DND-41 (cell line): ENCODE data around the gene H6PD.

ENCODE experiments used
- ATAC-seq: fragments of 200-7000 bp; cut with Tn5 transposase; 3 replicates; pipeline ENCODE4 v1.9.1; 2021; ENCODE audit warnings: low read depth; ENCODE audit not compliant: insufficient read depth
- DNase-seq: peaks from one replicate; pipeline ENCODE4 v3.0.0-alpha.2; 2020
- H2AFZ ChIP-seq: 2 replicates; pipeline ENCODE4 v1.6.0; 2012; ENCODE audit warnings: low read depth, low read length
- H3K27ac ChIP-seq: 2 replicates; pipeline ENCODE4 v1.5.1; 2012; ENCODE audit warnings: low read length, inconsistent platforms
- H3K27me3 ChIP-seq: fragments of 200-600 bp; sonication (generic); 2 replicates; pipeline ENCODE4 v1.6.0; 2012; ENCODE audit warnings: low read length, mild to moderate bottlenecking, inconsistent platforms; ENCODE audit not compliant: insufficient read depth, poor library complexity
- H3K36me3 ChIP-seq: 2 replicates; pipeline ENCODE4 v1.5.1; 2012; ENCODE audit warnings: low read length, inconsistent platforms; ENCODE audit not compliant: insufficient read depth
- H3K4me1 ChIP-seq: 2 replicates; pipeline ENCODE4 v1.5.1; 2012; ENCODE audit warnings: mild to moderate bottlenecking, low read length; ENCODE audit not compliant: insufficient read depth
- H3K4me2 ChIP-seq: 2 replicates; pipeline ENCODE4 v1.6.0; 2012; ENCODE audit warnings: mild to moderate bottlenecking, moderate library complexity, low read length, inconsistent platforms; ENCODE audit not compliant: insufficient read depth
- H3K4me3 ChIP-seq, 2 experiments: fragments of 200-600 bp in 1 of 2; shearing (Covaris generic) in 1 of 2; 2 replicates each; pipeline ENCODE4 v1.5.1; 2012 to 2016; ENCODE audit warnings: inconsistent platforms in 2 of 2, low read length in 2 of 2, mild to moderate bottlenecking in 2 of 2, low read depth in 1 of 2, moderate library complexity in 1 of 2
- H3K79me2 ChIP-seq: 2 replicates; pipeline ENCODE4 v1.6.0; 2012; ENCODE audit warnings: low read length, inconsistent platforms; ENCODE audit not compliant: insufficient read depth
- H3K9ac ChIP-seq: 2 replicates; pipeline ENCODE4 v1.6.0; 2012; ENCODE audit warnings: low read depth, mild to moderate bottlenecking, inconsistent platforms, low read length, moderate library complexity
- H3K9me3 ChIP-seq: 2 replicates; pipeline ENCODE4 v1.5.1; 2012; ENCODE audit warnings: low read length, moderate library complexity, mild to moderate bottlenecking, inconsistent platforms; ENCODE audit not compliant: insufficient read depth, severe bottlenecking
- H4K20me1 ChIP-seq: 2 replicates; pipeline ENCODE4 v1.6.0; 2012; ENCODE audit warnings: low read length; ENCODE audit not compliant: insufficient read depth
- EZH2 ChIP-seq: IDR thresholded peaks from 3 replicates; pipeline ENCODE4 v1.6.1; 2012; ENCODE audit warnings: borderline replicate concordance, low read depth, mild to moderate bottlenecking, moderate library complexity, low read length, inconsistent platforms; ENCODE audit not compliant: severe bottlenecking
- TF ChIP-seq, protein P1 (sequence below): IDR thresholded peaks from 2 replicates; pipeline ENCODE4 v1.5.1; 2012; ENCODE audit warnings: borderline replicate concordance, low read length, moderate library complexity, mild to moderate bottlenecking; ENCODE audit not compliant: poor library complexity, severe bottlenecking; ENCODE audit errors: extremely low read depth

Gene H6PD

DNA sequence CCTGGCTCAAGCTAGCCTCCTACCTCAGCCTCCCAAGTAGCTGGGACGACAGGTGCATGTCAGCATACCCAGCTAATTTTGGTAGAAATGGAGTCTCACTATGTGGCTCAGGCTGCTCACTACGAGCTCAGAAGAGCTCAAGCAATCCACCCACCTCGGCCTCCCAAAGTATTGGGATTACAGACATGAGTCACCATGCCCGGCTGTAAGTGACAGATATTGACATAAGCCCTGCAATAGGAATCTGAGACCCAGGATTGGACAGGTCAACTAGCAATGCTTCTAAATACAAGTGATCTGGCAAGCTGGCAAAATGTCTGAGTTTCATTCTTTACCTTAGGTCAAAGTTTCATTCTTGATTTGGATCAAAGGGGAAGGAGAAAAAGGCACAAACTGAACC is 40.5 kb upstream of the H6PD start:
- no peak for ATAC-seq
- Histone ChIP-seq H2AFZ (no peak overlapping the region), H3K36me3 (no peaks in the 10 kb centered on the region), H3K79me2 (no peaks in the 10 kb centered on the region), H3K9ac (no peak overlapping the region), H3K9me3 (no peaks in the 10 kb centered on the region), H3K4me1 (no peaks in the 10 kb centered on the region), H4K20me1 (no peaks in the 10 kb centered on the region), H3K4me2 (no peak overlapping the region), H3K27me3 (peaks cover 9% of the 10 kb centered on the region), H3K4me3 (no peak overlapping the region), H3K27ac (no peak overlapping the region)
- DNase-seq = no peak
- no peak for TF ChIP-seq EZH2
- TF ChIP-seq, protein P1, sequence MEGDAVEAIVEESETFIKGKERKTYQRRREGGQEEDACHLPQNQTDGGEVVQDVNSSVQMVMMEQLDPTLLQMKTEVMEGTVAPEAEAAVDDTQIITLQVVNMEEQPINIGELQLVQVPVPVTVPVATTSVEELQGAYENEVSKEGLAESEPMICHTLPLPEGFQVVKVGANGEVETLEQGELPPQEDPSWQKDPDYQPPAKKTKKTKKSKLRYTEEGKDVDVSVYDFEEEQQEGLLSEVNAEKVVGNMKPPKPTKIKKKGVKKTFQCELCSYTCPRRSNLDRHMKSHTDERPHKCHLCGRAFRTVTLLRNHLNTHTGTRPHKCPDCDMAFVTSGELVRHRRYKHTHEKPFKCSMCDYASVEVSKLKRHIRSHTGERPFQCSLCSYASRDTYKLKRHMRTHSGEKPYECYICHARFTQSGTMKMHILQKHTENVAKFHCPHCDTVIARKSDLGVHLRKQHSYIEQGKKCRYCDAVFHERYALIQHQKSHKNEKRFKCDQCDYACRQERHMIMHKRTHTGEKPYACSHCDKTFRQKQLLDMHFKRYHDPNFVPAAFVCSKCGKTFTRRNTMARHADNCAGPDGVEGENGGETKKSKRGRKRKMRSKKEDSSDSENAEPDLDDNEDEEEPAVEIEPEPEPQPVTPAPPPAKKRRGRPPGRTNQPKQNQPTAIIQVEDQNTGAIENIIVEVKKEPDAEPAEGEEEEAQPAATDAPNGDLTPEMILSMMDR = no peak

DNA sequence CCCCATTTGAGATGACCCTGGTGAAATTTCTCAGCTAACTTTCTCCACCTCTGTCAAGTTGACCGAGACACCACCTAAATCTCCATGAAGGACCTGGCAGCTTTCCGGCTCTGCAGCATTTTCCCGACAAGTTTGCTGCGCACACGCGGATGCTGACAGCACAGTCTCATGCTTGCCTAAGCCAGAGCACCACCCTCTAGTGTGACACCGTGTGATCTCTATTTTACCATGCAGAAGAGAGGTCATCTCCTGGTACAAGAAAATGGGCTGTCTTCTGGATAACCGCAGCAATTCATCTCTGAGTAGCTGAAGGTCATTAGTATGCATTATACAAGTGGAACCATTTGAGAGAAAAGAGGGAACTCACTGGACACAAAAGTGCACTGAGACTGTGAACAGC is 38.9 kb upstream of the H6PD start:
- H2AFZ ChIP-seq = no peak overlapping the region
- H3K9ac ChIP-seq = no peak overlapping the region
- peaks cover 5% of the 10 kb centered on the region for H3K4me1 ChIP-seq
- H3K79me2 ChIP-seq = no peaks in the 10 kb centered on the region
- TF ChIP-seq, protein P1 = no peak
- no peak for TF ChIP-seq EZH2
- DNase-seq (no peak), ATAC-seq (no peak)
- H4K20me1 ChIP-seq = peaks cover 2% of the 10 kb centered on the region; the same call in 1 of the 2 replicates
- H3K9me3 ChIP-seq = no peaks in the 10 kb centered on the region
- no peaks in the 10 kb centered on the region for H3K36me3 ChIP-seq
- no peak overlapping the region for H3K4me3 ChIP-seq
- peaks cover 22% of the 10 kb centered on the region for H3K27me3 ChIP-seq
- H3K27ac ChIP-seq = no peak overlapping the region
- H3K4me2 ChIP-seq = no peak overlapping the region

DNA sequence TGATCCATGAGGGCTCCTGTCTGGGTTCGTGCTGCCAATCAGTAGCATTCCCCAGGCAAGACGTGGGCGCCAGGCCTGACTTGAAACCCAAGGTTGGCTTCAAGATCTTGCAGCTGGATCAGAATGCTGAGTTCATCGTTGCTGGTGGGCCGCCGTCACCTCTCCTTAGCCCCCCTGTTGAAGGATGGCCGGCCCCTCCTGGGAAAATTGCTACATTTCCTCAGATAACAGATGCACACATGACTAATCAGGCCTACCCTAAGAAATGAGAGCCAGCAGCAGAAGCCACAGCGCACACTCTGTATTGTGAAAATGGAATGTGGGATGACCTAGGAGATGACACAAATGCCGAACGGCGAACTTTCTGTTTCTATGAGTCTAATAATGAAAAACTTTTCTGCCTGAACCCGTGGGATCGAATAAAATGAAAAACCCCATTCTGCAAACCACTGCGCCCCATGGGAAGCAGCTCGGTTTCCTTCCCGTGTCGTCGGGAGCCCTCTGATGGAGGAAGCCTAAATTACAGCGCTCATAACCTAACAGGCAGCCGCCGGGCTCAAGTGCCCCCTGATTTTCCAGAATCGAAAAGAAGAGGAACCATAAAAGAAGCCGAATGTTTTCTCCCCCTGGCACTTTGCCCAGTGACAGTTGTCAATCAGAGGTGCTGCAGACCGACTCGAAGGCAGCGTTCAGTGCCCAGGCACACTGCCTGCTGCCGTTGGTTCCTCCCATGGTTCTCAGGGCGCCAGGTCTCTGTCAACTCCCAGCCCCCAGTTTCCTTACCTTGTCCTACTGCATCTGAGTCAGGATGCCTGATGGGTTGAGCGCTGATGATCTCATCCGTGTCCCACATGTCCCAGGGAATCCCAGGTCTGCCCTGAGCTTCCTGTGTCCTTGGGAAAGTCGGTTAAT is 38.2 kb upstream of the H6PD start:
- Histone ChIP-seq H3K27ac (no peak overlapping the region), H4K20me1 (peaks cover 9% of the 10 kb centered on the region), H3K27me3 (peaks cover 30% of the 10 kb centered on the region), H3K4me2 (no peak overlapping the region), H2AFZ (no peak overlapping the region), H3K79me2 (no peaks in the 10 kb centered on the region), H3K9me3 (no peaks in the 10 kb centered on the region), H3K4me3 (no peak overlapping the region), H3K36me3 (no peaks in the 10 kb centered on the region), H3K9ac (no peak overlapping the region), H3K4me1 (peaks cover 13% of the 10 kb centered on the region)
- TF ChIP-seq, protein P1 = peak; percentile 73
- no peak for TF ChIP-seq EZH2
- peak; percentile 56; the same call in 2 of the 3 replicates for ATAC-seq
- peak; percentile 47 for DNase-seq
